Endothelial cell of umbilical vein (primary cell): ENCODE data around the gene CEBPA. TPM values are rescaled to one million over a fixed set of nuclear protein-coding genes. Genes with fewer than 3 reads are reported as not detected.

Experiments used
- BruUV-seq: library from RNA; stranded (reverse); fragments of 400-500 nt; replicated peaks from 2 replicates; lab custom pipeline; 2021; lab: Mats Ljungman, UMichigan
- CTCF ChIA-PET: fragments of 300-600, 350-600 bp; sonication (Branson Sonifier 250); formaldehyde crosslinking; loops from one replicate; lab custom pipeline; 2021; ENCODE audit warnings: antibody characterized with exemption, inconsistent platforms; lab: Charles Lee
- POLR2A ChIA-PET: fragments of 300-600, 350-600 bp; sonication (Branson Sonifier 250); formaldehyde crosslinking; loops from one replicate; lab custom pipeline; 2021; ENCODE audit warnings: antibody characterized with exemption, inconsistent platforms; lab: Charles Lee
- DNase-seq: peaks from one replicate; pipeline ENCODE4 v3.0.0-alpha.2; 2011; ENCODE audit warnings: low read depth, low spot score
- FAIRE-seq: peaks from 2 replicates; lab custom pipeline; 2011; peaks lifted over from hg19 to GRCh38; lab: Jason Lieb, UNC
- H2AFZ ChIP-seq: 2 replicates; pipeline ENCODE4 v1.6.0; 2012; ENCODE audit warnings: low read depth, low read length, control low read depth, inconsistent platforms
- H3K27ac ChIP-seq: 2 replicates; pipeline ENCODE4 v1.5.1; 2011; ENCODE audit warnings: low read depth, mild to moderate bottlenecking, control low read depth, low read length, moderate library complexity; ENCODE audit not compliant: insufficient read depth
- H3K27me3 ChIP-seq, 2 experiments: 2 replicates each; pipeline versions ENCODE4 v1.6.0 to v1.6.1; 2011; ENCODE audit warnings: low read length in 2 of 2, mixed read lengths in 1 of 2; ENCODE audit not compliant: control insufficient read depth in 2 of 2, insufficient read depth in 2 of 2
- H3K36me3 ChIP-seq, 2 experiments: 2 replicates in 1 of 2; 3 replicates in 1 of 2; pipeline ENCODE4 v1.5.1; 2011; ENCODE audit warnings: low read length in 2 of 2, mild to moderate bottlenecking in 1 of 2, moderate library complexity in 1 of 2; ENCODE audit not compliant: control insufficient read depth in 2 of 2, insufficient read depth in 2 of 2; ENCODE audit errors: extremely low read depth in 1 of 2
- H3K4me1 ChIP-seq: 3 replicates; pipeline ENCODE4 v1.5.1; 2011; ENCODE audit warnings: mild to moderate bottlenecking, low read length; ENCODE audit not compliant: control insufficient read depth, insufficient read depth; ENCODE audit errors: extremely low read depth
- H3K4me2 ChIP-seq: 2 replicates; pipeline ENCODE4 v1.6.1; 2011; ENCODE audit warnings: low read length, control low read depth, mixed read lengths; ENCODE audit not compliant: insufficient read depth
- H3K4me3 ChIP-seq, 3 experiments: fragments of 200-600 bp in 1 of 3; sonication (generic), shearing (Covaris generic) in 1 of 3; replicated peaks in 1 of 3; 2 replicates each; pipeline ENCODE4 v1.5.1; 2011 to 2016; ENCODE audit warnings: control low read depth in 3 of 3, low read length in 3 of 3, mild to moderate bottlenecking in 2 of 3, inconsistent platforms in 1 of 3, low read depth in 1 of 3, moderate library complexity in 1 of 3; ENCODE audit not compliant: insufficient read depth in 1 of 3
- H3K79me2 ChIP-seq: 2 replicates; pipeline ENCODE4 v1.6.0; 2012; ENCODE audit warnings: low read length, inconsistent platforms; ENCODE audit not compliant: control insufficient read depth, insufficient read depth
- H3K9ac ChIP-seq: replicated peaks from 2 replicates; pipeline ENCODE3; 2011; ENCODE audit warnings: low read length, control low read depth; ENCODE audit not compliant: insufficient read depth; ENCODE audit errors: extremely low read depth
- H3K9me1 ChIP-seq: replicated peaks from 3 replicates; pipeline ENCODE4 v1.6.0; 2011; ENCODE audit warnings: mild to moderate bottlenecking, low read length; ENCODE audit not compliant: control insufficient read depth, insufficient read depth; ENCODE audit errors: extremely low read depth
- H3K9me3 ChIP-seq: replicated peaks from 2 replicates; pipeline ENCODE4 v1.5.1; 2012; ENCODE audit warnings: low read length, inconsistent platforms; ENCODE audit not compliant: control insufficient read depth, insufficient read depth
- H4K20me1 ChIP-seq: replicated peaks from 2 replicates; pipeline ENCODE3; 2011; ENCODE audit warnings: mild to moderate bottlenecking, low read length; ENCODE audit not compliant: control insufficient read depth, insufficient read depth; ENCODE audit errors: extremely low read depth
- CTCF ChIP-seq, 2 donors: IDR thresholded peaks; 1 replicate in 1 of 2; 2 replicates in 1 of 2; pipeline ENCODE4 v1.5.1; 2011; ENCODE audit warnings: low read length in 2 of 2, mild to moderate bottlenecking in 2 of 2, moderate library complexity in 2 of 2, control low read depth in 1 of 2, inconsistent platforms in 1 of 2, low read depth in 1 of 2; ENCODE audit not compliant: insufficient read depth in 1 of 2; ENCODE audit errors: extremely low read depth in 1 of 2
- EZH2 ChIP-seq: IDR thresholded peaks from 2 replicates; pipeline ENCODE4 v1.6.1; 2012; ENCODE audit warnings: borderline replicate concordance, low read depth, mild to moderate bottlenecking, moderate library complexity, low read length, inconsistent platforms; ENCODE audit not compliant: severe bottlenecking
- FOS ChIP-seq: IDR thresholded peaks from 2 replicates; pipeline ENCODE4 v1.6.1; 2011; ENCODE audit warnings: mild to moderate bottlenecking, low read length, moderate library complexity, borderline replicate concordance; ENCODE audit not compliant: insufficient read depth
- GATA2 ChIP-seq: IDR thresholded peaks from 2 replicates; pipeline ENCODE4 v1.7.0; 2011; ENCODE audit warnings: low read depth, mild to moderate bottlenecking, moderate library complexity, mixed read lengths, low read length; ENCODE audit not compliant: insufficient read length, insufficient read depth
- JUN ChIP-seq: IDR thresholded peaks from 2 replicates; pipeline ENCODE4 v1.6.1; 2011; ENCODE audit warnings: borderline replicate concordance, low read depth; ENCODE audit not compliant: insufficient read length, insufficient read depth
- MAX ChIP-seq: IDR thresholded peaks from 2 replicates; pipeline ENCODE4 v1.6.1; 2011; ENCODE audit not compliant: insufficient read depth, insufficient read length
- MYC ChIP-seq: IDR thresholded peaks from one replicate; pipeline ENCODE4 v1.6.1; 2011; ENCODE audit warnings: mild to moderate bottlenecking, low read depth, low read length
- POLR2A ChIP-seq: IDR thresholded peaks from 2 replicates; pipeline ENCODE4 v1.6.1; 2012; ENCODE audit warnings: low read depth, mild to moderate bottlenecking, control low read depth, low read length
- POLR2AphosphoS5 ChIP-seq: IDR thresholded peaks from 2 replicates; pipeline ENCODE4 v1.6.1; 2012; ENCODE audit warnings: low read depth, mild to moderate bottlenecking, control low read depth, low read length, moderate library complexity; ENCODE audit not compliant: insufficient read depth
- dilution Hi-C: fragments of 300-500 bp; cut with MboI; formaldehyde crosslinking; loops from one replicate; pipeline ENCODE4 v1.15.0; 2019; ENCODE audit warnings: low sequenced_read_pairs; ENCODE audit not compliant: extremely low pct_ligation_motif_present
- intact Hi-C: fragments of 100-400 bp; cut with micrococcal nuclease; formaldehyde crosslinking; loops from one replicate; pipeline ENCODE4 v1.10.0; 2022
- polyA plus RNA-seq, 4 experiments: library from polyadenylated mRNA; depleted of rRNA in 3 of 4; stranded (reverse) in 3 of 4; unstranded in 1 of 4; fragments of >200 nt; gene quantifications; 2 replicates each; pipeline versions ENCODE4 v1.2.1 to v1.2.3, GENCODE V29; 2011 to 2012; ENCODE audit warnings: missing spikeins in 1 of 4
- total RNA-seq: library from RNA; stranded (reverse); gene quantifications from 2 replicates; pipeline ENCODE4 v1.2.3, GENCODE V29; 2021

The CEBPA gene
- total and polyA plus RNA-seq, 2 donors (not counting 3 experiments of a cell fraction or from before 2014, with no cell fraction given): 0.06 TPM; not detected in 1

DNA sequence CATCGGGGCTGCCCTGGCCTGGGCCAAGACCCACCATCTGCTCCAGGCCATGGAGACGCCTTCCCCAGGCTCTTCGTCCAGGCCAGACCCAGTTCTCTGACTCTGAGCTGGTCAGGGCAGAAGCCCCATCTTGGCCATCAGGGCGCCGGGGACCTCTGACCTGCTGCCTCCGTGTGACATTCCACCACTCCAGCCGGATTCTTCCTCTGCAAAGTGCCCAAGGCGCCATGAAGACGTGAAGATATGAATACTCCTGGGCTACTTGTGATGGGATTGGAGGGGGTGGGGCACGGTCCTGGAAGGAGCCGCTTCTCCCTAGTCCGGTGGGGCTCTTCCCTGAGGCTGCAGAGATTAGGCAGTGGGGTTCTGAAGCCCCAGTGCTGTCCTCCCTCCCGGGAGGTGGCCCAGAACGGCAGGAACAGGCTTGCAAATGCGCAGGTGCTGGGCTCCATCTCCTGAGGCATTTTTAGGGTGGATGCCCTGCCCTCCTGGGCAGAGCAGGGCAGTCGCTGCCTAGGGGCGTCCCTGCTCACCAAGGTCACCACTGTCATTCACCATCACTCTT lies 50.7 kb downstream of the CEBPA start:
- no TSS peak for BruUV-seq
- H4K20me1 ChIP-seq: no peaks in the 10 kb centered on the region
- H3K9ac ChIP-seq: no peak overlapping the region
- H3K79me2 ChIP-seq: no peaks in the 10 kb centered on the region
- FAIRE-seq: no peak
- POLR2A ChIA-PET: no interaction called here
- H3K4me1 ChIP-seq: no peaks in the 10 kb centered on the region
- no peak overlapping the region for H3K27ac ChIP-seq
- no peaks in the 10 kb centered on the region for H3K9me1 ChIP-seq
- H3K9me3 ChIP-seq: no peaks in the 10 kb centered on the region
- no peaks in the 10 kb centered on the region for H3K27me3 ChIP-seq
- intact Hi-C loops: no loop called here
- no peak overlapping the region for H3K4me2 ChIP-seq
- no peak for DNase-seq
- no peaks in the 10 kb centered on the region for H3K36me3 ChIP-seq
- H2AFZ ChIP-seq: no peak overlapping the region
- dilution Hi-C loops: no loop called here
- CTCF ChIA-PET: no interaction called here
- H3K4me3 ChIP-seq: no peak overlapping the region
- no peak for TF ChIP-seq EZH2
- TF ChIP-seq CTCF (IDR thresholded peaks at IDR 0.05; ENCODE audit: extremely low read depth in 1 of 2, insufficient read depth in 1 of 2, low read depth in 1 of 2, low read length in 2 of 2): no peak
- no peak for TF ChIP-seq POLR2AphosphoS5

GRCh38 chr19:33251076-33251475 lies 51.3 kb downstream of the CEBPA start:
- no peak overlapping the region for H3K27ac ChIP-seq
- H3K4me2 ChIP-seq: no peak overlapping the region
- no peak for FAIRE-seq
- BruUV-seq: no TSS peak
- no peak for TF ChIP-seq EZH2
- TF ChIP-seq POLR2AphosphoS5: no peak
- TF ChIP-seq JUN: no peak
- TF ChIP-seq CTCF (IDR thresholded peaks at IDR 0.05; ENCODE audit: extremely low read depth in 1 of 2, insufficient read depth in 1 of 2, low read depth in 1 of 2, low read length in 2 of 2): no peak
- no peak for TF ChIP-seq MYC
- TF ChIP-seq POLR2A: no peak
- no peak for TF ChIP-seq FOS
- no peak for TF ChIP-seq MAX
- TF ChIP-seq GATA2: no peak
- H3K9ac ChIP-seq: no peak overlapping the region
- H4K20me1 ChIP-seq: no peaks in the 10 kb centered on the region
- H3K4me3 ChIP-seq: no peak overlapping the region
- no peaks in the 10 kb centered on the region for H3K9me3 ChIP-seq
- no peak for DNase-seq
- ChIA-PET POLR2A (no interaction called here), CTCF (no interaction called here)
- H3K79me2 ChIP-seq: no peaks in the 10 kb centered on the region
- dilution Hi-C loops: no loop called here
- H3K9me1 ChIP-seq: no peaks in the 10 kb centered on the region
- no peaks in the 10 kb centered on the region for H3K4me1 ChIP-seq
- H3K36me3 ChIP-seq: no peaks in the 10 kb centered on the region
- no peaks in the 10 kb centered on the region for H3K27me3 ChIP-seq
- no peak overlapping the region for H2AFZ ChIP-seq
- intact Hi-C loops: no loop called here
